ENCODE results near the gene SH3GL2.

SH3GL2 gene

DNA sequence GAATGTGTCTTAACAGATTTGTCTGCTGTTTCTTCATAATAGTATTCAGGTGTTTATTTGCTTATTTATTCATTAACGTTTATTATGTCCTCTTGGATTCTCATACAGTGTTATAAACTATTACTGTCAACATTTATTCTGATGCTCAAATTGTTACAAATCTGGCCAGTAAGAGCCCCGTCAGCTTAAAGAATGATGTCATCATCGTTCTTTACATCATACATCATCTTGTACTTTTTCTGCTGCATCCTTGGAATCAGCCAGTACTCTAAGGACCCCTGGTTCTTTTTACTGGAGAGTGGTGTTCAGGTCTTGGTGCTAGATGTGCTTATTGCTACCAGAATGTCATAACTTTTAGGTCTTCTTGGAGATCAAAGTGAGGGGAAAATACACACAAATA is 86.6 kb downstream of the SH3GL2 start:
- H3K9me3 Mint-ChIP-seq, result no peaks in the 10 kb centered on the region
- H3K4me3 Mint-ChIP-seq, result no peak overlapping the region
- H3K27ac Mint-ChIP-seq, result no peak overlapping the region
- H3K4me1 Mint-ChIP-seq, result no peaks in the 10 kb centered on the region
- no peaks in the 10 kb centered on the region for H3K36me3 Mint-ChIP-seq
- ATAC-seq, result no peak
- H3K27me3 Mint-ChIP-seq, result no peaks in the 10 kb centered on the region

DNA sequence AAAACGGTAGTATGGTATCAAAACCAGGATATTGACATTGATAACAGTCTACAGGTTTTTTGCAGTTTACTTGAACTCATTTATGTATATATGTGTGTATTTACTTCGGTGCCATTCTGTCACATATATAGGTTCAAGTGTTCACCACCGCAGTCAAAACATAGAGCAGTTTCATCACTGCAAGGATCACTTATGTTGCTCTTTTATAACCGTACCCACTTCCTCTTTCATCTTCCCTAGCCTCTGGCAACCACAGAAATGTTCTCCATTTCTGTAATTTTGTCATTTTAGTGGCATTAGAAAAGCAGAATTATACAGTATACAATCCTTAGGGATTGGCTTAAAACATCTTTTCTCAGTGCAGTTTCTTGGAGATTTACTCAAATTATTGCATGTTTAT is 90.3 kb downstream of the SH3GL2 start:
- ATAC-seq, result no peak
- H3K4me1 Mint-ChIP-seq, result no peaks in the 10 kb centered on the region
- no peak overlapping the region for H3K4me3 Mint-ChIP-seq

DNA sequence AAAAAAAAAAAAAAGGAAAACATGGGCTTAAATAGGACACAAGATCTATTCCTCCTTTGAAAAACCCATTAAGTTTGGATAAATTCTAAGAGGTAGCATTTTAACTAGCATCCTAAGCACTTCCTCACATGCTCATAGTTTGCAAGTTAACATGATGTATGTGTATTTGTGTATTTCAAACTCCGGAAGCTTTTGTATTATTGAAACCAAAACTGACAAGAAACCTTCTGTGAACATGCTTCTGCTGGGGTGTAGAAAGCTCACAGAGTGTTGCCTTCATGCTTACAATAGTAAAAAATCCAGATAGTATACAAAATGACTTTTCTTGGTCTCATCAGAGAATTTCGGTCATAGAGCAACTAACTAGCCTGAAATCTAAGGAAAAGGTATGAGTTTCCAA is 103.8 kb downstream of the SH3GL2 start:
- Mint-ChIP-seq H3K27ac (no peak overlapping the region), H3K4me1 (no peaks in the 10 kb centered on the region), H3K36me3 (peaks cover 5% of the 10 kb centered on the region), H3K27me3 (no peaks in the 10 kb centered on the region), H3K9me3 (peaks cover 11% of the 10 kb centered on the region), H3K4me3 (no peak overlapping the region)
- no peak for ATAC-seq

More for the DNA sequence above, 90.3 kb downstream of the SH3GL2 start:
- Mint-ChIP-seq H3K36me3 (no peaks in the 10 kb centered on the region), H3K9me3 (peaks cover 8% of the 10 kb centered on the region), H3K27me3 (no peaks in the 10 kb centered on the region), H3K27ac (no peak overlapping the region)

DNA sequence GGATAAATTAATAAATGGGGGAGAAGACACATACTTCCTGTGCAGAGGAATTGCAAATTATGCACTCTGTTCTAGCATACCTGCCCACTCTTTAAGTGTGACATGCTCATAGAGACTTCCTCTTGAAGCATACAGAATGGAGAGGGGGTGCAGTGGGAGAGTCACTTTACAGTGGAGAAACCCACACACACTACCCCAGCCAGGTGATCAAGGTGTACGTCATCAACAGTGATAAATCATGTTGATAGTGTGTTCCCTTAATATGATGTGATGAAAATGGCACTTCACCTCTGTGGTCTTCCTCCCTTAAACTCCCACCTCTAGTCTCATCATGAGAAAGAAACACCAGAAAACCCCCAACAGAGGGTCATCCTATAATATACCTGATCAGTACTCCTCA is 110.0 kb downstream of the SH3GL2 start:
- Mint-ChIP-seq H3K4me3 (no peak overlapping the region), H3K9me3 (peaks cover 3% of the 10 kb centered on the region), H3K27ac (no peak overlapping the region), H3K36me3 (no peaks in the 10 kb centered on the region), H3K27me3 (no peaks in the 10 kb centered on the region), H3K4me1 (no peaks in the 10 kb centered on the region)
- no peak for ATAC-seq

DNA sequence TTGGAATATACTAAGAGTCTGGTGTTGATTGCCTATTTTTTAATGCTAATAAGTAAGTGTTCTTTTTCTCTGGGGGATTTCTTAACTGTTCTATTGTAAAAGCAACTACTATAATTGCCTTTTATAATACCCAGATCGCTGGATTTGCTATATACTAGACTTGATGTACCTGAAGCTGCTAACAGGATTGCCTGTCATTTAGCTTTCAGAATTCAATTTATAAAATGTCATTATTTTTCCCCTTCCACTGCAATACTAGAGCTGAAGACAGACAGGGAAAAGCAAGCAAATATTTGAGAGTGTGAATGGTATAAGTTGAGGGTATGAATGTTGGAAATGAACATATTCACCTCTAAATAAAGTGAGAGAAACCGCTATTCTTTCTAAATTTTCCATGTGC is 115.5 kb downstream of the SH3GL2 start:
- ATAC-seq, result no peak
- Mint-ChIP-seq H3K27ac (no peak overlapping the region), H3K4me1 (no peaks in the 10 kb centered on the region), H3K27me3 (no peaks in the 10 kb centered on the region), H3K36me3 (no peaks in the 10 kb centered on the region), H3K9me3 (peaks cover 3% of the 10 kb centered on the region), H3K4me3 (no peak overlapping the region)

DNA sequence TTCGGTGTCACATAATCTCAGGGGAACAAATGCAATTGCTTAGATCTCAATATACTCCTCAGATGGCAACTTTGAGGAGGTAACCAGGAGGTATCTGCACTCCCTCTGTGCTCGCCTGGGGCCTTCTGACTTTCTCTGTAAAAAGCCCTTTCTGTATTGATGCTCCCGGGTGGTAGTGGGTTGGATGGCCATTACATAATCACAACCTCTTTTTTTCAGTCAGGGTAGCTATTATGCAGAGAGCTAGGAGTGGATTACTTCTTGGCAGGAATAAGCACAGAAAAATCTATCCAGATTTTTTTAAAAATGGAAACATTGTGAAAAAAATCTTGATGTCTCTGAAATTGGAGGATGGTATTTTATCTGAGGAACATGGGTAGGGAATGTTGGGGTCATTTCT is 116.6 kb downstream of the SH3GL2 start:
- H3K4me3 Mint-ChIP-seq, result no peak overlapping the region
- H3K9me3 Mint-ChIP-seq, result peaks cover 5% of the 10 kb centered on the region
- H3K36me3 Mint-ChIP-seq, result no peaks in the 10 kb centered on the region
- no peak overlapping the region for H3K27ac Mint-ChIP-seq
- ATAC-seq, result no peak
- no peaks in the 10 kb centered on the region for H3K27me3 Mint-ChIP-seq
- H3K4me1 Mint-ChIP-seq, result no peaks in the 10 kb centered on the region

DNA sequence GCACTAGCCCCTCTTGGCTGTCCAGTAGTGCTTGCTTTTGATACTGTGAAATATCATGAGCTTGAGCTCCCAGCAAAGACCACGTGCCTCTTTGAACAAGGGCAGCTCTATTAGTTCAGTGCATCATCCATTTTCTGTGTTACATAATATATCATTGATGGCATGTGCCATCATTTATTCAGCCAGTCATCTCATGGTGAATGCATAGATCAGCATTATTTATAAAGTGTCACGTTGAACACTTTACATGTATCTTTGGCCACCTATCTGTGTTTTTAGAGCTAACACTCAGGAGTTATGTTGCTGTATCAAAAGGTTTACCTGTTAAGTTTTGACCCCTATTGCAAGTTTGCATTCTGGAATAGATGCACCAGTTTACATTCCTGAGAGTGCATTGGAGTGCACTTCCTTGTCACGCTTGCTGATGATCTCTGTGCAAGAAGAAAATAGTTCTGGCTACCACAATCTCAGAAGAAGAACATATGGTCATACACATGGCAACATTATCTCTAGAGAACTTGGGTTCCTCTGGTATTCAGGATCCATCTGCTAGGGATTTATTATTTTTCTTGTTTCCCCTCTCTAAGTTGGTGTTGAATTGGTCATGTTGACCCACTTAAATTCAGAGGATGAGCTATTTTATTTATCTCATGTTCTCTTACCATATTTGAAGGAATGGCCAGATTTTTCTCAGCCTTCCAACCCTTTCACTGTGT is 120.9 kb downstream of the SH3GL2 start:
- Mint-ChIP-seq H3K36me3 (no peaks in the 10 kb centered on the region), H3K27ac (no peak overlapping the region), H3K4me3 (no peak overlapping the region), H3K4me1 (no peaks in the 10 kb centered on the region), H3K9me3 (peaks cover 7% of the 10 kb centered on the region), H3K27me3 (no peaks in the 10 kb centered on the region)
- no peak for ATAC-seq

DNA sequence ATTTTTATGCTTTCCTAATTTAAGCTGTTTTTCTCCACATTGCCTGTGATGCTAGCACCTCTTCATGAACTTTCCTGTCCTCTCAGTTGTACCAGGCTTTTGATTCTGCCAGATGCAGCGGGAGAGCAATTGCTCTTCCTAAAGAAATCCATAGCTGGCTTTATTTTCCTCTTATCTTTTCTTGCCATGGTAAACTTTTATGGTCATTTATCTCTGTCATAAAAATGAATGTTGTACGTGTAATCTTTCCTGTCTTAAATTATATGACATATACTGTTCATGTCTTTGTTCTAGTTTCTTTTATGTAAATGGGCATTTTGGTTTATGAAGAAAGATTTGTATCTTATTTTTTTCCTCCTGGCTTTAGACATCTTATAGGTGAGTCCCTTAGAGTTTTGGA is 127.5 kb downstream of the SH3GL2 start:
- Mint-ChIP-seq H3K27ac (no peak overlapping the region), H3K4me1 (no peaks in the 10 kb centered on the region), H3K27me3 (no peaks in the 10 kb centered on the region), H3K36me3 (no peaks in the 10 kb centered on the region), H3K9me3 (peaks cover 7% of the 10 kb centered on the region), H3K4me3 (no peak overlapping the region)
- ATAC-seq, result no peak

DNA sequence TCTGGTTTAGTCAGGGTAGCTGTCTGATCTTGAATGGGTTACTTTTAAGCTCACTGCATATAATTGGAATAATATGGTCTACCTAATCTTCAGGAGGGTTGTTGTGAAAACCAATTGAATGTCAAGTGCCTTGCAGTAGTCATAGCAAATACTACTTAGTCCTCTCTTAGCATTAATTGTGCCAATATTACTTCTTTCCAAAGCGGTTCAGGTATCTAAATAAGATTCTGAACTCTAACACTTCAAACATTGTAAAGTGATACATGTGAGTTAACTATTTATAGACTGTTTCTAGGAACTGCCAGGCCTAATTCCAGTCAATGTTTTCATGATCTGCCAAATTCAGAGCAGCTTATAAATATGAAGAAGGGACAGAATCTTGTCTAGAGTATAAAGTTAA is 140.2 kb downstream of the SH3GL2 start:
- Mint-ChIP-seq H3K4me3 (no peak overlapping the region), H3K4me1 (no peaks in the 10 kb centered on the region), H3K36me3 (no peaks in the 10 kb centered on the region), H3K9me3 (peaks cover 13% of the 10 kb centered on the region), H3K27me3 (no peaks in the 10 kb centered on the region), H3K27ac (no peak overlapping the region)
- no peak for ATAC-seq

DNA sequence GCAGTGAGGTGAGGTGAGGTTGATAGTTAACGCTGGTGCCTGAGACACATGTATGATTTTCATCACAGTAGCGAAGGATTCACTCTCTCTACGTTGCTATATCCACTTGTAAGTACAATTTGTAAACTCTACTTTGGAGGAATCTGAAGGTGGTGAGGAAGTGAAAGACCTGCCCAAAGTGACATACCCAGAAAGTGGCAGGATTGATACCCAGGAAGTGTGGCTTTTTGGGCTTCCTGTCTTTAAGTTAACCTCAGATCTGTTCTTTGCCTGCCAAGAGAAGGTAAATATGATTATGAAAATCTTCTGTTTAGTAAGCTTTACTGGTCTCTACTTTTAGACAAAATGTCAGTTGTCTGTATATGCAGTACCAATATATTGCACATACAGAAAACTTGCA is 143.1 kb downstream of the SH3GL2 start:
- Mint-ChIP-seq H3K36me3 (no peaks in the 10 kb centered on the region), H3K27ac (no peak overlapping the region), H3K27me3 (no peaks in the 10 kb centered on the region), H3K4me1 (no peaks in the 10 kb centered on the region), H3K9me3 (peaks cover 10% of the 10 kb centered on the region), H3K4me3 (no peak overlapping the region)
- ATAC-seq, result no peak

DNA sequence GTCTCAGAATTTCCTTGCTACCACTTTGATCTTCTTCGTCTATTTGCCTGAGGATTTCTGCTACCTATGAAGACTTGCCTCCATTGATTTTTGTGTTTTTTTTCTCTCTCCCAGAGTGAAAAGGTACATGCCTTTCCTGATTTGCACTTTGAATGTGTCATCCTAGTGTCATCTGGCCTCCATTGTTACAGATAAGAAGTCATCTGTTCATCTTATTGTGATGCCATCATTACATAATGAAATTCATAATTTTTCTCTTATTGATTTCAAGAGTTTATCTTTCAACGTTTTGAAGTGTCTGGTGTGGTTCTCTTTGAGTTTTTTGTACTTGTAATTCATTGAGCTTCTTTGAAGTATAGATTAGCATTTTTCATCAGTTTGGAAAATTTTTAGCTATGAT is 144.8 kb downstream of the SH3GL2 start:
- H3K4me1 Mint-ChIP-seq, result no peaks in the 10 kb centered on the region
- no peaks in the 10 kb centered on the region for H3K27me3 Mint-ChIP-seq
- H3K27ac Mint-ChIP-seq, result no peak overlapping the region
- no peak overlapping the region for H3K4me3 Mint-ChIP-seq
- peaks cover 10% of the 10 kb centered on the region for H3K9me3 Mint-ChIP-seq
- no peaks in the 10 kb centered on the region for H3K36me3 Mint-ChIP-seq
- ATAC-seq, result no peak

DNA sequence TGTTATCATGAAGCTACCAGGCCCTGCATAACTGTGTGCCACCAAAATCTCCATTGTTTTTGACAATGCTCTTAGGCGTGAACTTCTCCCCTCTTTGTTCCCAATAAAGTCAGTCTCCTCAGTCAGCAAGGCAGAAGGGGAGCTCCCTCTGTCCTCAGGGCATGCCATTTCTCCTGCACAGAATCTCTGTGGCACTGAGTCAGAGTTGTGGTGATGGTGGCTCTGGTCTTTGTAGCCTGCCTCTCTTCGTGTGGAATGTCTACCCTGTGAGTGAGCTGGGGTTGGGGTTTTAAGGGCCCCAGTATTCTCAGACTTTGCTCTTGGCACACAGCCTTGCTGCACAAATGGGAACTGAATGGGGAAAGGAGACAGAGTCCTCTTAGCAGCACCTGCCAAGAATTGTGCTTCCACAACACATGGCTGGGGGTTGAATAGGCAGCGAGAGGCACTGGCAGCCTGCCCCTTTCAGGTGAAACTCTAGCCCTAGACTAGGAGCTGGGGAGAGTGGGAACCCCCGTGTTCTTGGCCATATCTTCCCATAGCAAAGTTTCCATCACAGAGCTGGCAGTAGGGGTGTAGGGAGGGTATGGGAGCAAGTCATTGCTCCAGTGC is 146.6 kb downstream of the SH3GL2 start:
- no peaks in the 10 kb centered on the region for H3K4me1 Mint-ChIP-seq
- H3K27ac Mint-ChIP-seq, result no peak overlapping the region
- no peak for ATAC-seq
- no peaks in the 10 kb centered on the region for H3K36me3 Mint-ChIP-seq
- no peaks in the 10 kb centered on the region for H3K27me3 Mint-ChIP-seq
- H3K9me3 Mint-ChIP-seq, result peaks cover 15% of the 10 kb centered on the region
- no peak overlapping the region for H3K4me3 Mint-ChIP-seq

DNA sequence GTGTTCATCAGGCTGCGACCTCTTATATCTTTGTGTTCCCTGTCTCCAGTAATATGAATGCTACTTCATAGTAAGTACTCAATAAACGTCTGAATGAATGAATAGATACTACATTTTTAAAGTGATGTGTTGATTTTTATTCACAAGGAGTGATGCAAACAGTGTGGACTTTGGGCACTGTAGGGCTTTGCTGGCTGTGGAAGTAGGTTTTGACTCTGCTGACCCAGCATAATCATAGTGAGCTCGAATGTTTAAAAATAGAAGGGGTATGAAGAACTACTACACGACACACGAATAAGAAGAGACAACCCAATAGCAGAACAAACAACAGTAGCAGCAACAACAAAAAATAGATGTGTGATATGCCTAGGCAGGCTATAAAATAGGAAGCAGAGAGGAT is 147.4 kb downstream of the SH3GL2 start:
- Mint-ChIP-seq H3K4me3 (no peak overlapping the region), H3K27ac (no peak overlapping the region), H3K27me3 (no peaks in the 10 kb centered on the region), H3K9me3 (peaks cover 15% of the 10 kb centered on the region), H3K4me1 (no peaks in the 10 kb centered on the region), H3K36me3 (no peaks in the 10 kb centered on the region)
- no peak for ATAC-seq

DNA sequence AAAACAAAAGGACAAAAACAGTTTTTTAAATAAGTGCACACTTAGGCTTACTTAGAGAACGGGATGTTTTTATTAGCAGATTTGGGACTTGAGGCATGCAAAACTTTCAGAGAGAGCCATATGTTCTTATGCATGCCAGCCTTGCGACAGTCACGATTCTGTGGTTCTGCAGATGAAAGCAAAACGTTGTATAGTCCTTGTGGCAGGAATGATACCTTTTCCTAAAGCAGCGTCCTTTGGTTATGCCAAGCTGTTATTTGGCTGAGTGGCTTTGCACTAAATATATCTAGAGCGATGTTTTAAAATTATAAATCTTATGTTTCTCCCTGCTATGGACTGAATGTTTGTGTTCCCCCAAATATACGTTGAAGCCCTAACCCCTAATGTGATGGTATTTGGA is 152.0 kb downstream of the SH3GL2 start:
- Mint-ChIP-seq H3K4me3 (no peak overlapping the region), H3K27me3 (no peaks in the 10 kb centered on the region), H3K9me3 (peaks cover 5% of the 10 kb centered on the region), H3K36me3 (no peaks in the 10 kb centered on the region), H3K4me1 (no peaks in the 10 kb centered on the region), H3K27ac (no peak overlapping the region)
- no peak for ATAC-seq

DNA sequence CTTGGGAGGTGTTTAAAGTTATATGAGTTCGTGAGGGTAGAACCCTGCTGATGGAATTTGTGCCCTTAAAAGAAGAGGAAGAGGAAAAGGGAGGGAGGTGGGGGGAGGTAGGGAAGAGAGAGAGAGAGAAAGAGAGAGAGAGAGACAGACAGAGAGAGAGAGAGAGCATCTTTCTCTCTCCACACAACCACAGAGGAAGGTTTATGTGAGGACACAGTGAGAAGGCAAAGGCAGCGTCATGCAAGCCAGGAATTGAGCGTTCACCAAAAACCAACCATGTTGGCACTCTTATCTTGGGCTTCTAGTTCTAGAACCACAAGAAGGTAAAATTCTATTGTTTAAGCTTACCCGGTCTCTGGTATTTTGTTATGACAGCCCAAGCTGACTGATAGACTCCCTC is 152.4 kb downstream of the SH3GL2 start:
- Mint-ChIP-seq H3K27ac (no peak overlapping the region), H3K4me3 (no peak overlapping the region), H3K9me3 (peaks cover 6% of the 10 kb centered on the region), H3K36me3 (no peaks in the 10 kb centered on the region), H3K27me3 (no peaks in the 10 kb centered on the region), H3K4me1 (no peaks in the 10 kb centered on the region)
- no peak for ATAC-seq

DNA sequence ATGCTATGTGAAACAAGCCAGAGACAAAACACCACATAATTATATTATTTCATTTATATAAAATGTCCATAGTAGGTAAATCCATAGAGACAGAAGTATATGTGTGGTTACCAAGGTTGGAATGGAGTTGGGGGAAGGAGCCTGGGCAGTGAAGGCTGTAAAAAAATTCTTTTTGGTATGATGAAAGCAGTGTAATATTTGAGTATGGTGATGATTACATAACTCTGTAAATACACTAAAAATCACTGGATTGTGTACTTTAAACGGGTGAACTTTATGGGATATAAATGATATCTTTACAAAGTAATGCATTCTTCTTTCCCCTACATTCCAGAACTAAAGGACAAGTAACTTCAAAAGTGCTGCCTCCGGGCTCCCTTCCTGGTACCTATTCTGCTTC is 155.8 kb downstream of the SH3GL2 start:
- Mint-ChIP-seq H3K4me1 (no peaks in the 10 kb centered on the region), H3K9me3 (peaks cover 8% of the 10 kb centered on the region), H3K4me3 (no peak overlapping the region), H3K36me3 (no peaks in the 10 kb centered on the region), H3K27ac (no peak overlapping the region), H3K27me3 (no peaks in the 10 kb centered on the region)
- ATAC-seq, result no peak

Data from stimulated activated memory B cell treated with anti-CD40 and anti-IgM and Interleukin-4, amounts not matched to agents 10 μg/mL and 1 μg/mL and 100 μg/mL, for 72 hours (primary cell).